Amniotic stem cell (primary cell): ENCODE data around the gene DIAPH3.
A peak's percentile ranks its signal among the peaks of the same experiment; 100 is the strongest.

ENCODE experiments used
- DNase-seq: peaks from one replicate; lab custom pipeline; 2025; lab: John Stamatoyannopoulos, UW

DIAPH3 gene

DNA sequence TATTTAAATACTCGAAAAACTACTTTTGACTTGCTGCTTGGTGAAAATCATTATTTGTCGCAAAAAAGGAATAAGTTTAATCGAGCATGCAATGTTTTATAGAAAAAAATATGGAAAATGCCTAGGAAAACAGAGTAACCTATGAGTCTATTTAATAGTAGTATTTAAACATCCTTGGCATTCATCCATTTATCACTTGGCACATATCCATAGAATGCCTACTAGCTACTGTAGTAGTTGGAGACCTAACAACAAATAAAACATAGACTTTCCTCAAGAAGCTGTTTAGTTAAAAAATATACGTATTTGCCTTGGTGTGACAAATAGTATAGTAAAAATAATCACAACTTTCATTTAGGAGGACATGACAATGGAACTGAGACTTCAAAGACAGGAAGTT, 302.1 kb downstream of the DIAPH3 start:
- DNase-seq: no peak

DNA sequence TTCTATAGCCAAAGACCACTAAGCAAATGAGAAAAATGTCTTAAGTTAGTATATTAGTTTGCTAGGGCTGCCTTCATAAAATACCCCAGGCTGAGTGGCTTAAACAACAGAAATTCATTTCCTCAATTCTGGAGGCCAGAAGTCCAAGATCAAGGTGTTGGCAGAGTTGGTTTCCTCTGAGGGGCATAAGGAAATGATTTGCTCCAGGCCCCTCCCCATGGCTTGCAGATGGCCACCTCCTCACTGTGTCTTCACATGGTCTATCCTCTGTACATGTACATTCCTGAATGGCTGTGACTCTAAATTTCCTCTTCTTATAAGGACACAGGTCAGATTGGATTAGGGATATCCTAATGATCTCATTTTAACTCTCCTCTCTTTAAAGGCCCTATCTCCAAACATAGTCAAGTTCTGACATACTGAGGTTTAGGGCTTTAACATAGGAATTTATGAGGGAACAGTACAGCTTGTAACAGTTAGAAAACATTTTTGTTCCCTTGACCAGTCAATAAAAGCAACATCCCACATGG, 307.4 kb downstream of the DIAPH3 start:
- no peak for DNase-seq

DNA sequence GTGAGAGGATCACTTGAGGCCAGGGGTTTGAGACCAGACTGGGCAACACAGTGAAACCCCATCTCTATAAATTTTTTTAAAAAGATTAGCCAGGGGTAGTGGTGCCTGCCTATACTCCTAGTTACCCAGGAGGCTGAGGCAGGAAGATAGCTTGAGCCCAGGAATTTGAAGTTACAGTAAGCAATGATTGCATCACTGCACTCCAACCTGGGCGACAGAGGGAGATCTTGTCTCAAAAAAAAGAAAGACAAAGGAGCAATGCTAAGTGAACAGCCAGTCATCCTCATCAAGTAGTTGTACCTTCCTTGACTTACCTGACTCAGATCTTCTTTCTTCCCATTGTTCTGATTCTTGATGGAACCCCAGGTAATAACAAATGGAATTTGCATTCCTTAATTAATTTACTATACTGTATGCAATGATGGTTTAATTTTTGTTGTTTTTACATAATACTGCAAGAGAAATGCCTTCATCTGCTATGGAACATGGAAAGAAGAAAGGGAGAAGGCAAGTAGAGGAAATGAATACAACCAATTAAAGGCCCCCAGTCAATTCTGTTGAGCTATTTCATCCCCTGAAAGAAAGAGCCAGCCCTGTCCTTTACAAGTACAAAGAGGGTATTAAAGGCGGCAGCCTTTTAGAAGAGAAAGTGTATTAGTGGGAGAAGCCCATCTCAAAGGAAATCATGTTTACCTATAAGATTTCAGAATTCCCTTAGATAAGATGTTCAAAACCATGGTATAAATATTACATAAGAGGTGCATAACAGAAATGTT, 316.7 kb downstream of the DIAPH3 start:
- no peak for DNase-seq

- no peak for DNase-seq
Observed at GRCh38 chr13:59843040-59843439, 320.7 kb downstream of the DIAPH3 start.

DNA sequence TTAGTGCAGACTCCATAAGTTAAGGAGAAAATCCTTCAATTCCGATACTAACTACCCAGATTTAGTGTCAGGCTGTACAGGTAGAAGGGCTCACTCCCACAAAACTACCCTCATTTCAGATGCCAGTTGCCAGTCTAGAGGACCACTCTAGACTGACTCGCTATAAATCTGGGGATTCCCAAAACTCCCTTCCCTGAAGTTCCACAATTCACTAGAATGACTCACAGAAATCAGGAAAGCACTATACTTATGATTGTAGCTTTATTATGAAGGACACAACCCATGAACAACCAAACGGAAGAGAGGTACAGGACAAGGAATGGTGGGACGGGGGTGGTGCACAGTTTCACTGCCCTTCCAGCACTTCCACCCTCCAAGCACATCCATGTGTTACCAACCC, 321.2 kb downstream of the DIAPH3 start:
- no peak for DNase-seq

GRCh38 chr13:59839186-59839585, 324.5 kb downstream of the DIAPH3 start:
- no peak for DNase-seq

DNA sequence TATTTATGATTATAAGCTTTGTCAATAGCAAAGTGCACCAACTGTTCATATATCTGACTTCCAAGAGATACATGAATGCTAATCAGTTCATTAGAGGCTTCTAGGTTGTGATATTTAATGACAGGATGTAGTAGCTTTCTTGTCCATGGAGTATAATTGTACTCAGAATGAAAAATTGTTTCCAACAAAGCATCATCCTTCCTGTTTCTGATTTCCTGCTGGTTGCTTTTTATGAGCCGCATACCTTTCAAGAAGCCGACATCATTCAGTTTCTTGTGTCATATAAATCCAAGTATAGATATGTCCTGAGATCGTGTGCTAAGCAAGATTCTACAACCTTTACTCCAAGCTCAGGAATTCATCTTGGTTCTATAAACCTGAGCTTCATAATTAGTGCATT, 326.6 kb downstream of the DIAPH3 start:
- no peak for DNase-seq

DNA sequence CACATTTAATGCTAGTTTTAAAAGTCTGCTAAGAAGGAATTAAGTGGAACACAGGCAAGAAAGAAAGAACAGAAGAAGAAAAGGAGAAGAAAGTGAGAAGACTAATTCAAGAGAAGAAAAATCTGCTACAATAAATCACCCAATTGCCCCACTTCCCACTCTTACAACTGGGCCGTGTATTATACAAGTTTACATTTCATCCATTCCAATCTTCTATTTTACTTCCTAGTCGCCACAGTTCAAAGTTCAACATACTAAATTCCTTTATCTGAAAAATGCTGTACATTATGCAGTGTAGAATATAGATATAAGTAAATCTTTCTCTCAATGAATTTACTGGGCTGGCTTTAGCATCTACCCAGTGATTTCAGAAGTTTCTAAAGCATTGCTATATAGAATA, 328.2 kb downstream of the DIAPH3 start:
- DNase-seq: no peak

DNA sequence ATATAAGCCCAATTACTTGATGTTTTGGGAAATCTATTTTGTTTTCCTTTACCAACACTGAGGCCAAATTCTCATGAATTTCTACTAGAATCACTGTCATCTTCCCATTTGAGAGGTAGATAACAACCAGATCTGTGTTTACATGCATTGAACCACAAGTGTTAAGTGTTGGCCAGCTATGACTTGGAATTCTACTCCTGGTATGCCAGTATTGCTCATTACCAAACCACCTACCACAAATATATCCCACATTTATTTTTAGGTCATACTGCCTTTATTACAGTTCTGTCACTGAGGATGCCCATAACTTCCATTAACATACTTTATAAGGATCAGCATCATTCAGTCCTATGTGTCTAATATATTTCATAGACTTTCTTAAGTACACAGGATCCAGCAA, 328.9 kb downstream of the DIAPH3 start:
- no peak for DNase-seq

DNA sequence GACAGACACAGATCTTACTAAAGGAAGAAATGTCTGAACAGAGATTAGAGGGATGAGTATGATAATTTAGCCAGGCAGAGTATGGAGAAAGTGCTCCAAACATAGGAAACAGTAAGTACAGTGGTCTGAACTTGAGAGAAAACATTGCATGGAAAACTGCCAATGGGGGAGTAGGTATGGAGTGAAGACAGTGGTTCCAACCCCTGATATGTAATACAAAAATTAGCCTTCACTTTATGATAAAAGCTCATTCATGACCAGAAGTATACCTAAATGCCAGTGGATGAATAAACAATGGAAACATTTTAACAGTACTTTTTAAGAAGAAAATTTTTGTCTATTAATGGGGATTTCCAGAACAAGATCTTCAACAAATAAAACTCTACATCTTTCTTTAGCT, 334.0 kb downstream of the DIAPH3 start:
- DNase-seq: no peak

DNA sequence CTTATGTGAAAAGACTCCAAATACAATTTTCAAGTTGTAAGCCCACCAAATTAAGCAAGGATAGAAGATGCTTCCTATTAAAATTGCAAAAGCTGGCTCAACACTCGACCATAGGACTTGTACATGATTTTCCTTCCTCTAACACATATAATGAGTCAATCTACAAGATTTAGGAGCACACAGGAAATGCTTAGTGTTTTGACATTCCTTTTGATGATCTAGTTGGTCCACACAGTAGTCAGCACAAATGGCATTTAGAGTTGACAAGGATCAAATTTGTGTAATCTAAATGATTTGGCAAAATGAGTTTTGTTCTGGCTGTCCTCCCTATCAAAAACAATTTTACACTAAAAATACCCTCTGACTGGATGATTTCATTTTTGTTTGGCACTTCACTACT, 340.2 kb downstream of the DIAPH3 start:
- peak; percentile 0 for DNase-seq

DNA sequence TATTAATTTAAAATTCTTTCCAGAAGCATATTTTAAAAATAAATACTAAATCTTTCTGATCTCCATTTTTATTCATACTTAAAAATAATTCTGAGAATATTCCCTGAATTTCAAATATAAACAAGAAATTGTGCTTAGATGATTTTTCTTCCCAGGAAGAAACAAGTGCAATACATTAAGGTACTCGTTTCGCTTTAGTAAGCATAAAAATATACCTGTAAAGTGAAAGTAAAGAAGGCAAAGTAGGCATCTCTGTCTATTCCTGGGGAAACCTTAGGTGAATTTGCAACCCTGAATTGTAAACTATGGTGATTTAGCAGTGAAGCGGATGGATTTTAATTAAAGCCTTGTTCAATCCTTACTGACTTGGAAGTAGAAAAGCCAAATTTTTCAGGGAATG, 354.2 kb downstream of the DIAPH3 start:
- DNase-seq: no peak

DNA sequence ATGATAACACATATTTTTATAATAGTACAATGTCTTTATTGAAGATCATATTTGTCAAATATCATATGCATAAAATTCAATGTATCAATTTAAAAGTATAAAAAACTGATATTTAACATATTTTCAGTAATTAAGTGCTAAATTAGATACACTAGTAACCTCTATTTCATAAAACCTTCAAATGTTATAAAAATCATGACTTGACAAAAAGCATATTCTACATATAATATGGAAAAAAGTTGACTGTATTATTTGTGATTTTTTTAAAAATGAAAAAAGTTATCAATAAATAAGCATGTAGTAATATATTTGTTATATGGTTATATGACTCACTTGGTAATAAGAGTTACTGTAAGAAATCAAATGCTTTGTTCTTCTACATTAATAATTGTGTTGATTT, 356.9 kb downstream of the DIAPH3 start:
- no peak for DNase-seq

DNA sequence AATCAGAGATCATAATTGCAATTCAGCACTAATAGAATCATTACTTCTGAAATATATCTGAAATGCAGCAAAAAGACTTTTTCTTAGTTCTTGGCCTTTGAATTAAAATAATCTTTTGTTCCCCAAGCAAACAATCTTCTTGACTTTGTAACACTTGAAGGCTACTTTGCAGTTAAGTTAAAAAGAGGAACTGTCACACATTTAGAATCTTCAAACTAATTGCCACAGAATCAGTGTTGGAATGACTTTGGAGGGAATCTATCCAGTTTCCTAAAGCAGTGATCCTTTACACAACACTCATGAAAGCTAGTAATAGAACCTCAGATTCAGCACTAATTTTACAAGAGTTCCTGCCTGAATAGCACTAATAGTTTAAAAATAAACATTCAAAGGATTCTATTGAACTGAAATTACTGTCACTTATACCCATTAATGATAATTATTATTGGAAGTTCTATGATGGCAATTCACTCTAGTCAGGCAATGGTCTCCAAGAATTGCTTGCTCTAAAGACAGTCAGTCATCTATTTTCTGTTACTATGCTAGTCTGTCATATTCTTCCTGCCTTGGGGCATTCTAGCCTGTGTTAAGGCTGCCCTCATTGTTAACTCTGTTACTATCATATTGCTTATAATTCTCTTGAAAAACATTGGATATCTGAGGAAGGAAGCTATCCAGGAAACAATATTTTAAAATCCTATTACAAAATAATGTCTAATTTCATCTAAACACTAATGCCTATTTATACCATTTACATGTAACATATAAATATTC, 362.4 kb downstream of the DIAPH3 start:
- DNase-seq: no peak

DNA sequence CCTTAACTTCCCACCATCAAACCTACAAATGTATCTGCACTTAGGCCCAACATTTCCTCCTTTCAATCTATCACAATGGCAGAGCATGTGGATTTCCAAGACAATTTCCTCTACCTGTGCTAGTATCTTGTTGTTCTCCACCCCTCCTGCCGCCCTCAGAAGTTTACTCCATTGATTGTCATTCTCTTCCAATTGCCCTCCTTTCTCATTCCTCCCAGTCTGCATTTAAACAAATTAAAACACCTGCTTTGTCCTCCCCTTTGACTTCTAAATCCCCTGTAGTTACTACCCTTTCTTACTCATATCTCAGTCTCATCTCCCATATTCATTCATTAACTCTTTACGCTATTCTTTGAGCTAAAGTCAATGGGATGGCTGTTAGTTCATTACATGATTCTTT, 370.6 kb downstream of the DIAPH3 start:
- DNase-seq: no peak

- no peak for DNase-seq
Observed at GRCh38 chr13:59790626-59791025, 373.1 kb downstream of the DIAPH3 start.

DNA sequence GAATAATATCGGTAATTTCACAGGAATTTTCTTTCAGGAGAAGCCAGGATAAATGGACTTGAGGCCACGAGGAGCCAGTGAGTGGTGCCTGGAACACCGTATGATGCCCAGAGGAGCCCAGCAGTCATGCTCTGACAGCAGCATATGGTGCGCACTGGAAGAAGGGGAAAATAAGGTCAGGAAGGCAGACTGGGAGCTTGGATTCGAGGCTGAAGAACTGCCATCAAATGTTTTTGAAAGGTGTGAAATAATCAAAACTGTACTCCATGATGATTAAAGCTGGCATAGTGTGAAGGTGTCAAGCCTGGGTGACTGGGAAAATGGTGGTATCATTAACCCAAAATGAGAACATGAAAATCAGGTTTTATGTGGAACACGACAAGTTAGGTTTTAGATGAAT, 374.2 kb downstream of the DIAPH3 start:
- no peak for DNase-seq

DNA sequence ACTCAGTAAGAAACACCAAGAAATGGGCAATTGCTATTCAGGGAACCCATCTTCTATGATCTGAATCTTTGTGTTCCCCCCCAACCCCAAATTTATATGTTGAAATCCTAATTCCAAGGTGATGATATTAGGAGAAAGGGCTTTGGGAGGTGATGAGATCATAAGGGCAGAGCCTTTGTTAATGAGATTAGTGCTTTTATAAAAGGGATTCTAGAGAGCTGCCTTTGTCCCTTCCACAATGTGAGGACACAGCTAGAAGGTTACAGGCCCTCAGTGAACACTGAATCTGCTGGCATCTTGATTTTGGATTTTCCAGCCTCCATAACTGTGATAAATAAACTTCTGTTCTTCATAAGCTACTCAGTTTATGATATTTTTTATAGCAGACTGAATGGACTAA, 376.0 kb downstream of the DIAPH3 start:
- no peak for DNase-seq

- no peak for DNase-seq
Observed at GRCh38 chr13:59782696-59783095, 381.0 kb downstream of the DIAPH3 start.

- no peak for DNase-seq
Observed at GRCh38 chr13:59780058-59780457, 383.7 kb downstream of the DIAPH3 start.

DNA sequence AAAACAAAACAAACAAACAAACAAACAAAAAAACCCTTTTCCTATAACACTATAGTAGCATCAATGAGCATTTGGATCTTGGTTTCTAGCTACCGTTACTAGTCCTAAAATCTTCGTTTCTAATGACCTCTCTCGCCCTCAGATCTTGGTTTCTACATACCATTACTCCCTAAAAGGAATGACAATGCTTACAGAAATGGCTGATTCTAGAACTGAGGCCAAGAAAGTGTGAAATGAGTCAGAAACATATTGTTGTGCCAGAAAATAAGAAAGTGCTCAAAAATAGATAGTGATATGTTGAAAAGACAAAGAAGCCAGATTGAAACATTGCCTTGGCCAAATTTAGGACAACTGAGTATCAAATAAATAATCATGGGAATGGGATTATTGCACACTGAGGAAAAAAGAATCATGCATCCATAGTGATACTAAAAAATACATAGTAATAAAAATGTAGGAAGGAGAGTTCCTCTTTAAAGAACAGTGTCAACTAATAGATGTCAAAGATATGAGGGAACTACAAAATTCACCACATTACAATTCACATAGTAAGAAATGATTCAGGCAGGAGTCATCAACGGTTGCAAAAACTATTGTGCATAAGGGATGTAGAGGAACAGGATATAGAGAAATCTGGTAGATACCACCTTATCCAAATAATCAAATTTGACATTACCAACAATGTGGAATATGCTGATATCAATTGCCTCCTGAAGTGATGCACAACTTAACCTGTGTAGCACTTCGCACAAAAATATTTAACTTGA, 386.6 kb downstream of the DIAPH3 start:
- peak; percentile 18 for DNase-seq

GRCh38 chr13:59774491-59774971, 389.2 kb downstream of the DIAPH3 start:
- no peak for DNase-seq
